ENCODE measurements around the gene WDR4. TPM values are rescaled to one million over a fixed set of nuclear protein-coding genes. Genes with fewer than 3 reads are reported as not detected.
A peak's percentile ranks its signal among the peaks of the same experiment; 100 is the strongest.

Gene WDR4
- total and polyA plus RNA-seq, 2 of the 13 experiments (the other 11 are each of a cell fraction or from before 2014, with no cell fraction given) = 11.3 to 14.4 TPM

GRCh38 chr21:42924433-42924751 lies 45.1 kb upstream of the WDR4 start:
- no TSS peak for BruUV-seq (replicated peaks)
- H4K20me1 ChIP-seq (ENCODE audit: insufficient read depth, low read length) = no peaks in the 10 kb centered on the region
- in situ Hi-C loops (cut with HindIII; ENCODE audit: extremely low pct_ligation_motif_present, low pct_unique_long_range_greater_than_20kb) = no loop called here
- TF ChIP-seq ZNF180 (CRISPR knock-in tag; IDR thresholded peaks at IDR 0.05; ENCODE audit: borderline replicate concordance, low read depth) (no peak), PAX8 (CRISPR knock-in tag; IDR thresholded peaks at IDR 0.05; ENCODE audit: borderline replicate concordance) (no peak), JUNB (CRISPR knock-in tag; IDR thresholded peaks at IDR 0.05; ENCODE audit: borderline replicate concordance) (no peak), RFX5 (IDR thresholded peaks at IDR 0.05; ENCODE audit: low read depth, low read length) (no peak), MAFF (IDR thresholded peaks at IDR 0.05; ENCODE audit: low read depth, low read length) (0 out of 2 replicates have a peak, but pooled peaks have one; percentile 4), EEA1 (CRISPR knock-in tag; IDR thresholded peaks at IDR 0.05; ENCODE audit: borderline replicate concordance) (no peak), ZNF674 (CRISPR knock-in tag; IDR thresholded peaks at IDR 0.05; ENCODE audit: low read depth) (no peak), GATAD2A (CRISPR knock-in tag; IDR thresholded peaks at IDR 0.05) (no peak), ZFX (CRISPR knock-in tag; IDR thresholded peaks at IDR 0.05; ENCODE audit: low read depth) (no peak), TAF15 (IDR thresholded peaks at IDR 0.05; ENCODE audit: low read depth, low read length, poor library complexity, severe bottlenecking) (no peak), ZNF567 (CRISPR knock-in tag; IDR thresholded peaks at IDR 0.05; ENCODE audit: borderline replicate concordance) (no peak), MTA3 (CRISPR knock-in tag; IDR thresholded peaks at IDR 0.05) (no peak), MAFK (conservative IDR thresholded peaks at IDR 0.05 in 1 of 2, IDR thresholded peaks at IDR 0.05 in 1 of 2; ENCODE audit: low read length in 2 of 2) (peak; percentile 44 to 52; a peak in 2 of 4 replicates), PHF20 (CRISPR knock-in tag; IDR thresholded peaks at IDR 0.05) (no peak), ZIK1 (CRISPR knock-in tag; IDR thresholded peaks at IDR 0.05; ENCODE audit: borderline replicate concordance, low read depth) (no peak), ARNT2 (CRISPR knock-in tag; IDR thresholded peaks at IDR 0.05; ENCODE audit: low read depth) (no peak), BCL6 (CRISPR knock-in tag; IDR thresholded peaks at IDR 0.05) (no peak), ZNF530 (CRISPR knock-in tag; IDR thresholded peaks at IDR 0.05; ENCODE audit: low read depth) (no peak)
- no peaks in the 10 kb centered on the region for H3K9me3 ChIP-seq (ENCODE audit: low read length)
- H3K27me3 ChIP-seq (ENCODE audit: control insufficient read depth in 1 of 2, insufficient read depth in 2 of 2, low read length in 2 of 2) = peaks cover 0 to 1% of the 10 kb centered on the region in 2 experiments; a peak in 2 of 5 replicates
- CTCF ChIA-PET (ENCODE audit: low intra/inter-chr PET ratio, low total read pairs) = no interaction called here
- intact Hi-C loops (cut with micrococcal nuclease; ENCODE audit: unreplicated experiment) = loop anchor here (5.0 kb wide), 1 partner anchor 48 kb away; the partner anchor contains the start of gene PKNOX1
- FAIRE-seq (no peak), ATAC-seq (no peak), DNase-seq (ENCODE audit: low spot score) (no peak)
- no peak overlapping the region for H3K4me3 ChIP-seq (replicated peaks in 1 of 3; ENCODE audit: insufficient read depth in 1 of 3, low read depth in 2 of 3, low read length in 3 of 3)
- H3K79me2 ChIP-seq (ENCODE audit: insufficient read depth, low read length) = no peaks in the 10 kb centered on the region
- no peak overlapping the region for H3K9ac ChIP-seq (ENCODE audit: insufficient read depth, low read depth, low read length)
- peaks cover 14% of the 10 kb centered on the region for H3K4me1 ChIP-seq (ENCODE audit: insufficient read depth, low read length)
- H3K27ac ChIP-seq (ENCODE audit: extremely low read length, insufficient read depth, low read length) = no peak overlapping the region
- POLR2A ChIA-PET = no interaction called here
- no peak overlapping the region for H2AFZ ChIP-seq (ENCODE audit: low read length)
- 98% methylated on average over 6 of the region's 6 CpGs for WGBS (ENCODE audit: low lambda C conversion rate)
- no peak overlapping the region for H3K4me2 ChIP-seq (ENCODE audit: low read depth, low read length)
- H3K36me3 ChIP-seq (replicated peaks in 1 of 2; ENCODE audit: control insufficient read depth in 1 of 2, insufficient read depth in 2 of 2, low read length in 2 of 2) = no peaks in the 10 kb centered on the region

All from HepG2 (cell line).